Activated naive CD4-positive, alpha-beta T cell treated with anti-CD3 and anti-CD28 coated beads, Interleukin-2, amount 10 ng/mL, durations not matched to agents 7 days and 5 days (primary cell): Measurements from ENCODE around the gene DST.

ENCODE experiments used
- CTCF ChIA-PET: fragments of 350-600 bp; sonication (Branson Sonifier 250); formaldehyde crosslinking; loops from one replicate; lab custom pipeline; 2021; ENCODE audit warnings: antibody characterized with exemption; lab: Charles Lee
- DNase-seq: peaks from one replicate; pipeline ENCODE4 v3.0.0-alpha.2; 2020
- H3K27ac Mint-ChIP-seq: one replicate; pipeline ENCODE4 v1.8.0; 2021; ENCODE audit warnings: mild to moderate bottlenecking, moderate library complexity, mixed read lengths
- H3K27me3 Mint-ChIP-seq: one replicate; pipeline ENCODE4 v1.8.0; 2021; ENCODE audit warnings: mild to moderate bottlenecking, mixed read lengths
- H3K36me3 Mint-ChIP-seq: one replicate; pipeline ENCODE4 v1.8.0; 2021; ENCODE audit warnings: mixed read lengths
- H3K4me1 Mint-ChIP-seq: one replicate; pipeline ENCODE4 v1.8.0; 2021; ENCODE audit warnings: mixed read lengths
- H3K4me3 Mint-ChIP-seq: one replicate; pipeline ENCODE4 v1.8.0; 2021; ENCODE audit warnings: mild to moderate bottlenecking, moderate library complexity, mixed read lengths
- H3K9me3 Mint-ChIP-seq: one replicate; pipeline ENCODE4 v1.8.0; 2021; ENCODE audit warnings: mixed read lengths

Gene DST

DNA sequence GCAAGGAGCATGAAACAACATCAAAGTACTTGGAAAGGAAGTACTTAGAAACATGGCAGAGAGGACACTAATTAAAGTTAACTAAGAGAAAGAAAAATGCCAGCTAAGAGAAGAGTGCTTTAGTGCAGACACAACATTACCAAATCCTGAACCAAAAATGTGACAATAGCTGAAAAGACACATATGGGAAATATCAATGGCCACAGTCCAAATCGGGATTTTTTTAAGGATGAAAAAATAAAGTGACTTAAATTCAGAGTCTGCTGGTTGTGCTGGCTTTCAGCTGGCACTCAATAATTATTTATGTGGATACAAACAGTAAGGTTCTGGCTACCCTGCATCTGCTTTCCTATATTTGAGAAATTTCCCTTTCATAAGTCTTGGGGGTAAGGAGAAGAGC lies 12.6 kb upstream of the DST start:
- Mint-ChIP-seq H3K9me3 (no peaks in the 10 kb centered on the region), H3K27ac (no peak overlapping the region), H3K36me3 (no peaks in the 10 kb centered on the region), H3K27me3 (peaks cover 3% of the 10 kb centered on the region), H3K4me1 (peaks cover 13% of the 10 kb centered on the region), H3K4me3 (no peak overlapping the region)
- CTCF ChIA-PET, result no interaction called here
- no peak for DNase-seq

DNA sequence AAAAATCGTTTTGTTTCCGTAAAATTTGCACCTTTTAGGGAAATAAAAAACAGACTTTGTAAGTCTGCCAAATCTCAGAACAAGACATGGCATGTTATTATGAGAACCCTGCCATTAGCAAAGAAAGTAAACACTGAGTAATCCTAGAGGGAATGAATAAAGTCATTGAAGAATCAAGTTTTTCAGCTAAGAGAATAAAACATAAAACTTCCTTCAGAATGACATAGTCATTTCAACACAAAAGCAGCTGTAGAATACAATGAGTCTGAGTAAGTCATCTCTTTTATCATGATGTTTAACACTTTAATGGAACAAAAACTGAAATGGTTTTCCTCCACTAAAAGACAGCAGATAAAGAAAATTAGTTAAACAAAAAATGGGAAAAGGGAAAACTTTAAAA lies 10.3 kb upstream of the DST start:
- no peaks in the 10 kb centered on the region for H3K4me1 Mint-ChIP-seq
- CTCF ChIA-PET, result interaction anchor here (1.4 kb wide), 1 partner anchor 15 kb away, joined by 4 read pairs; no protein-coding TSS in a partner anchor
- no peak for DNase-seq
- H3K4me3 Mint-ChIP-seq, result no peak overlapping the region
- H3K27me3 Mint-ChIP-seq, result no peaks in the 10 kb centered on the region
- H3K27ac Mint-ChIP-seq, result no peak overlapping the region
- no peaks in the 10 kb centered on the region for H3K36me3 Mint-ChIP-seq
- H3K9me3 Mint-ChIP-seq, result no peaks in the 10 kb centered on the region

DNA sequence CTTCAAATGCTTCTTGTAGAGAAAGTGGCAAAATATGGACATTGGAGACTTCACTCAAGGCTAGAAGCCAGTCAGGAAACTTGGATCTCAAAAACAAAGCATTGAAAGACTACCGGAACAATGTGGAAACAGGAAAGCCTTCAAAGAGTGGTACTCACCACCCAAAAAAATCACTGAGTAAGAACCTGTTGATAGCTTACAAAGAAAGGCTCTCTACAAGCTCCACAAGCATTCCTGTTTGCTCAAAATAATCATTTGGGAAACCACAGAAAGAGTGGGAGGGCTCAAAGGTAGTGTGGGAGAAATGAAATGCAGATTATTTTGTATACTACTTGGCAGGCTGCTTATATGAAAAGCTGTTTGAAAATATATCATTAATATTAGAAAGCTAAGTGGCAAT lies 9.5 kb upstream of the DST start:
- H3K27me3 Mint-ChIP-seq, result no peaks in the 10 kb centered on the region
- no peaks in the 10 kb centered on the region for H3K36me3 Mint-ChIP-seq
- CTCF ChIA-PET, result interaction anchor here (1.4 kb wide), 1 partner anchor 14 kb away, joined by 4 read pairs; no protein-coding TSS in a partner anchor

DNA sequence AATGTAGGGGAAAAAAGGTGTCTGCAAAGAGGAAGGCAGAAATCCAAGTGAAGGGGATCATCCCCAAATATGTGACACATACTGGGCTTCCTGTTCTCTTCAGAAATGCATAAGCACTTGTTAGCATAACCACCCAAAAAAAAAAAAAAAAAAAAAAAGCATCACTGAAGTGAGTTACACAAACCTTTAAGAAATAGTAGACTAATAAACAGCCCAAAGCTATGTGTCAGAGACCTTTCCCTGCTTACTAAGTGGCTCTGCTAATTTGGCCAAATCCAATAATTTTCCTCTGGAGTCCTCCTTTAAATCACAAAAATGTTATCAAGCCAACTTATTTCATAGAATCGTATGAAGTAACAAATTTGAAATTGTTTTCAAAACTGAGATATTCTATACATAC lies 7.5 kb upstream of the DST start:
- Mint-ChIP-seq H3K36me3 (no peaks in the 10 kb centered on the region), H3K9me3 (no peaks in the 10 kb centered on the region), H3K27me3 (no peaks in the 10 kb centered on the region), H3K4me3 (no peak overlapping the region), H3K4me1 (no peaks in the 10 kb centered on the region), H3K27ac (no peak overlapping the region)
- no peak for DNase-seq
- CTCF ChIA-PET, result interaction anchor here (1.2 kb wide), 1 partner anchor 12 kb away, joined by 4 read pairs; no protein-coding TSS in a partner anchor

More for the DNA sequence above, 9.5 kb upstream of the DST start:
- no peaks in the 10 kb centered on the region for H3K4me1 Mint-ChIP-seq
- no peaks in the 10 kb centered on the region for H3K9me3 Mint-ChIP-seq
- no peak overlapping the region for H3K4me3 Mint-ChIP-seq
- no peak for DNase-seq
- no peak overlapping the region for H3K27ac Mint-ChIP-seq

DNA sequence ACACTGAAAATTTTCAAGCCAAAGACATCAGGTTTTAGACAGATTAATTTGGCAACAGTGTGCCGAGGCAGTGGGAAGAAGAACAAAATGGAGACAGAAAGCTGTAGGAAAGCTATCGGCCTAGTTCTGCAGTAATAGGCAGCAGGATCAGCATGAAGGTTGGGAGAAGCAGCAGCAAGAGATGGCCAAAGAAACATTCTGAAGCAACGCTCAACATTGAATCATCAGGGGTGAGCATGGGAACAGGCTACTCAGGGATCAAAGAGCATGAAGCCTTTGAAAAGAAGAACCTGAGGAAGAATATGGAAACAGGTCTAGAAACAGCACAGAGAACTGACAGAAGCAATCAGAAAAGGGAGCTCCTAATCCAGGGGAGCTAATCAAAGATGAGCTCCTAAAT lies 7.1 kb upstream of the DST start:
- CTCF ChIA-PET, result interaction anchor here (1.2 kb wide), 1 partner anchor 12 kb away, joined by 4 read pairs; no protein-coding TSS in a partner anchor
- Mint-ChIP-seq H3K27me3 (no peaks in the 10 kb centered on the region), H3K9me3 (no peaks in the 10 kb centered on the region), H3K36me3 (no peaks in the 10 kb centered on the region), H3K27ac (no peak overlapping the region), H3K4me3 (no peak overlapping the region), H3K4me1 (no peaks in the 10 kb centered on the region)
- DNase-seq, result no peak

DNA sequence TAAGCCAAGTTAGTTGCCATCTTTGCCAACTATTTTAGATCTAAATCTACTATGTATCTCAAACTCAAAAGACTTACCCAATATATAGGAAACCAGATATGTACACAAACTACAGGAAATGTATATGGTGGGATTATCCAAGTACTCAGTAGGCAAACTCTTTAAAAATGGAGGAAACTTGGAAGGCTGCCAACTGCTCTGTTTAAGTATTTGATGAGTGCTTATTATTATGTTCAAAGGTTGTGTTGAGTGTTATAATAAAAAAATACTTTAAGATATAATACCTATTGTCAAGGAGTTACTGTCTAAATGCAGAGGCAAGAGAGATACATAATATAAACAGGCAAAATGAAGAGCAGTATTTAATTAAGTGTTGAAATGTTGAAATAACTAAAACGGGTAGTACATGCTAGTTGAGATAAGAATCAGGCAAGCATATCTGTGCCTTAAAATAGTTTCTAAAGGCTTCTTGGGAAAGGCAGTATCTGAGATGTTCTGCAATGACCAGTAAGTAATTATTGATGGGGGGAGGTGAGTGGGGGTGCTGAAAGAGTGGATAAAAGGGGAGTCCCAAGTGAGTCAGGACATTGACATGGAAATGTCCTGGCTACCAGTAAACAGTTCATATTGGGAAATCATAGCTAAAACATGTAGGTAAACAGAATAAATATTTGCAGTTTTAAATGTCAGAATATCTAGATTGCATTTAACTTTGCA lies 6.5 kb upstream of the DST start:
- Mint-ChIP-seq H3K4me1 (no peaks in the 10 kb centered on the region), H3K27ac (no peak overlapping the region), H3K36me3 (no peaks in the 10 kb centered on the region), H3K9me3 (no peaks in the 10 kb centered on the region), H3K27me3 (no peaks in the 10 kb centered on the region), H3K4me3 (no peak overlapping the region)
- CTCF ChIA-PET, result no interaction called here
- no peak for DNase-seq

DNA sequence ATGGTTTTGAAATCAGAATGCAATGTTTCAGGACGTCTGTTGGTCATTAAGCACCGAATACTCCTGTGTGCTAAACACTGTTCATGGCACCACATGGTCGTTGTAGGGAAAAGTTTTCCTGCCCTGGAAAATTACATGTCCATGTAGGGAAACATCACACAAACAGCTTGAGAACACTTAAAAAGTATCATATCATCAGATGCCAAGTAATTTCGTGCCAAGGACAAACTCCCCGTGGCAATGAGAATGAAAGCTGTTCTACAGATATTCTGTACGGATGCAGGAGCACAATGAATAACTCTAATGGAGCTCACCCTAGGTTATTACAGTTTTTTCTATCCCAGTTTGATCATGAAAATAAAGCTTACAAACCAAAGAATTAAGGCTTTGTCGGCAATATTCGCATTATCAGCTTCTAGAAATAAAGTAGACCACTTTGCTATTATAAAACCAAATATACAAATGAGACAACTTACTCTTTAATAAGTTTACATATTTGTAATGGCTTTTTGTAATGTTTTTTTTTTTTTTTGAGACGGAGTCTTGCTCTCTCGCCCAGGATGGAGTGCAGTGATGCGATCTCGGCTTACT lies 4.6 kb upstream of the DST start:
- no peaks in the 10 kb centered on the region for H3K36me3 Mint-ChIP-seq
- DNase-seq, result no peak
- CTCF ChIA-PET, result no interaction called here
- H3K4me3 Mint-ChIP-seq, result no peak overlapping the region
- no peaks in the 10 kb centered on the region for H3K27me3 Mint-ChIP-seq
- no peaks in the 10 kb centered on the region for H3K9me3 Mint-ChIP-seq
- no peaks in the 10 kb centered on the region for H3K4me1 Mint-ChIP-seq
- no peak overlapping the region for H3K27ac Mint-ChIP-seq

DNA sequence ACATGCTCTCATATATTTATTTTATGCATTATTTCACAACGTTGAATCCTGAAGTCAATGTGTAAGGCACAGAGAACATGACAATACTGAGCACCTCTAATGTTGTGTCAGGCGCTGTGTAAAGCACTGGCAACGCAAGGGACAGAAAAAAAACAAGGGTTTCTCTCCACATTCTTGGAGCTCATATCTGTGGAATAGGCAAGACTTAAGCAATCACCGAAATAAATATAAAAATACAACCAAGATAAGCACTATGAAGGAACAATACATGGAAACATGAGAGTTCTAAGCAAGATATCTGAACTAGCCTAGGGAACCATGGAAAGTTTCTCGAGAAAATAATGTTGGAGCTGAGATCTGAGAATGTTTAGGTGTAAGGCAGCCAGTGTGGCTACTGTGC lies 1.7 kb upstream of the DST start:
- no peaks in the 10 kb centered on the region for H3K9me3 Mint-ChIP-seq
- no peaks in the 10 kb centered on the region for H3K4me1 Mint-ChIP-seq
- DNase-seq, result no peak
- H3K27me3 Mint-ChIP-seq, result no peaks in the 10 kb centered on the region
- H3K27ac Mint-ChIP-seq, result no peak overlapping the region
- no peak overlapping the region for H3K4me3 Mint-ChIP-seq
- CTCF ChIA-PET, result no interaction called here
- H3K36me3 Mint-ChIP-seq, result no peaks in the 10 kb centered on the region

DNA sequence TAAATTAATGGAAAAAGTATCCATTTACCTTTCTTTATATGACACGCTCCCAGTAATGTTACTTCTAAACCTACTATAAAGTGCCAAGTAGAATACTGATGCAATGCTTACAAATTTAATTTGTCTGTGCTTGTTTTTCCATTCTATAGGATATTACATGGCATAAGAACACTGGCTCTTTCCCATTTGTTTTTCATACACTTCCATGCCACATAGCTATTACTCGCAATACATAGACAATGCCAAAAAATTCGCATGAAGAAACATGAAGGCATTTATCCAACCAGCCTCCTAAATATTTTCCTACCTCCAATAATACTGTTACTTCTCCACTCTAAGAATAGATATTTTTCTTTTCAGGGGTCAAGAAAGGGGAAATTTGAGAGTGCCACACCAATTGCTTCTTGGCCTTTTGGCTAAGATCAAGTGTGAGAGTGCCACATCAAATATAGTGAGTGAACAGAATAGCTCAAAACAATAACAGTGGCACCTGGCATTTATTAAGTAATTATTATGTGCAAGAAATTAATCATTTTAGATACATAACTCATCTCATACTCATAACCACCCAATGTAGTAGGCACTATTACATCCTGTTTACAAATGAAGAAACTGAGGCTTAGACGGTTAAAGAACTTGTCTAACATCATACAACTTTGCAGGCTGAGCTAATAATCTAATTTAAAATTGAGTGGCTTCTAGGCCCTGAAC lies 845 bp upstream of the DST start:
- Mint-ChIP-seq H3K27ac (no peak overlapping the region), H3K36me3 (no peaks in the 10 kb centered on the region), H3K4me1 (no peaks in the 10 kb centered on the region), H3K9me3 (no peaks in the 10 kb centered on the region), H3K27me3 (no peaks in the 10 kb centered on the region), H3K4me3 (no peak overlapping the region)
- CTCF ChIA-PET, result interaction anchor here (0.7 kb wide), 1 partner anchor 13 kb away, joined by 3 read pairs; no protein-coding TSS in a partner anchor
- no peak for DNase-seq

DNA sequence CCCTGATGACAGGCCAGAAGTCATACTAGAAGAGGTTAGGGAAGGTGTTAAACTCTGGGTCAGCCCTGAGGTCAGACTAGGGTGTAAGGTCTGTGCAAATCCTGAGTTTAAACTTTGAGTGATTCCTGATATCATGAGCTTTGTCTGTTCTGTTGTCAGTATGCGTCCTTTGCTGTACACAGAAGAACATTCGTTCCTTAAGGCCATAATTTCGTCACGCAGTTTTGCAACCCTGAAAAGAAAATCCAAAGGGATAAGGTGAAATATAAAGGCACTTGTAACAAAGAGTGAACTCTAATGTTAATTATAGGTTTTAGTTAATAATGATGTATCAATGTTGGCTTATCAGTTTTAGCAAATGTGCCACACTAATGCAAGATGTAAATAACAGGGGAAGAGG lies 2.3 kb downstream of the DST start:
- Mint-ChIP-seq H3K36me3 (no peaks in the 10 kb centered on the region), H3K27me3 (no peaks in the 10 kb centered on the region), H3K9me3 (no peaks in the 10 kb centered on the region), H3K4me3 (no peak overlapping the region), H3K4me1 (no peaks in the 10 kb centered on the region), H3K27ac (no peak overlapping the region)
- DNase-seq, result no peak
- CTCF ChIA-PET, result interaction anchor here (1.7 to 5.3 kb wide), 2 partner anchors 59 to 211 kb away, joined by 6 to 21 read pairs; no protein-coding TSS in a partner anchor

DNA sequence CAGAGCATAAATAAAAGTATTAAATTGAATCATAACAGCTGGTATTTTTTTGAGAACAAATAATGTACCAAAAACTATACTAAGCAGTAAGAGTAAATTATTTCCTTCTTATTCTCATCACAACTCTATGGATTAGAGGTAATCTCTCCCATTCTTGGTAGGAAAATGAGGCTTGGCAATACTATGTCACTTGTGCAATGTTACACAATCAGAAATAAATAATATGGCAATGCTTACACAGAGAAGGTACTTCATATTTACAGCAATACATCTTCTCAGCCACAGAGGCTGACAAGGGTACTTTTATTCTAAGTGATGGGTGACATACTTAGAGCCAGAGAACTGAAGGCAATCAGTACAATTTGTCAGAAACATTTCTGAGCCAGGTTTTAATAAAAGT lies 3.9 kb downstream of the DST start:
- CTCF ChIA-PET, result interaction anchor here (1.3 to 5.3 kb wide), 4 partner anchors 12 to 213 kb away, joined by 4 to 21 read pairs (median 5); no protein-coding TSS in a partner anchor
- no peaks in the 10 kb centered on the region for H3K4me1 Mint-ChIP-seq
- H3K9me3 Mint-ChIP-seq, result no peaks in the 10 kb centered on the region

DNA sequence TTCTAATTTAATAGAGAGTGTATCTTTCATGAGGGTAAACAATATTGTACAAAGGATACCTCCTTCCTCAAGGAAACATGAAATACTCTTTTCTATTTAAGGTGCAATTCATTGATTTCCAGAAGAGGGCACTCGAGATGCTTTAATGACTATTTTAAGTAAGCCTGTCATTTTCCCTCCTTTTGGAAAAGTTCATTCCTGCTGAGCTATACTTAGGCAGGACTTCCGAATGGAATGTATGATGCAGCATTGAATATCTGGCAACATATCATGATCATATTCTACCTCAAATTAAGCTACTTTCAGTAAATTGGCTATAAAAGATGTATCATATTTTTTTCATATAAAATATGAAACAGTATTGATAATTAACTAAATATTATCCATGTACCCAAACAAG lies 5.0 kb downstream of the DST start:
- Mint-ChIP-seq H3K27me3 (no peaks in the 10 kb centered on the region), H3K4me1 (no peaks in the 10 kb centered on the region), H3K27ac (no peak overlapping the region), H3K36me3 (no peaks in the 10 kb centered on the region), H3K9me3 (no peaks in the 10 kb centered on the region), H3K4me3 (no peak overlapping the region)
- CTCF ChIA-PET, result interaction anchor here (0.8 to 5.3 kb wide), 7 partner anchors 11 to 214 kb away, joined by 3 to 21 read pairs (median 4); no protein-coding TSS in a partner anchor
- DNase-seq, result no peak

More for the DNA sequence above, 3.9 kb downstream of the DST start:
- Mint-ChIP-seq H3K27ac (no peak overlapping the region), H3K4me3 (no peak overlapping the region), H3K27me3 (no peaks in the 10 kb centered on the region), H3K36me3 (no peaks in the 10 kb centered on the region)
- no peak for DNase-seq

DNA sequence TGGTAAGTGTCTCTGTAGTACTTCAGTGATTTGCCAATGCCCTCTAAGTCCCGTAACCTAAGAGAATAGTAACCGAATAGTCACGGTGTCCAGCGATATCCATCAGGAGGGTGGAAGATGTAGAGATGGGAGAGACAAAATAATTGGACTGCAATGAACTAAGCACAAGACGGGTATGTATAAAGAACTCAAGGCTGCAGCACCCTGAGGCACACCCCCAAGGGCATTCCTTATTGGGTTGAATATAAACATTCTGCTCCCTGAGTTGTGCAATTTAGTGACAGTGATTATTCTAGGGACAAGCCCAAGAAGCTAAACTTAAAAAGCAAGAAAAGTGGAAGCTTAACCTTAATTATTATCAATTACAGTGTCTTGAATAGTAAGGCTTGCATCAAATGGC lies 14.6 kb downstream of the DST start:
- Mint-ChIP-seq H3K36me3 (no peaks in the 10 kb centered on the region), H3K27ac (no peak overlapping the region), H3K9me3 (no peaks in the 10 kb centered on the region), H3K4me1 (no peaks in the 10 kb centered on the region), H3K27me3 (no peaks in the 10 kb centered on the region), H3K4me3 (no peak overlapping the region)
- CTCF ChIA-PET, result no interaction called here
- DNase-seq, result no peak

DNA sequence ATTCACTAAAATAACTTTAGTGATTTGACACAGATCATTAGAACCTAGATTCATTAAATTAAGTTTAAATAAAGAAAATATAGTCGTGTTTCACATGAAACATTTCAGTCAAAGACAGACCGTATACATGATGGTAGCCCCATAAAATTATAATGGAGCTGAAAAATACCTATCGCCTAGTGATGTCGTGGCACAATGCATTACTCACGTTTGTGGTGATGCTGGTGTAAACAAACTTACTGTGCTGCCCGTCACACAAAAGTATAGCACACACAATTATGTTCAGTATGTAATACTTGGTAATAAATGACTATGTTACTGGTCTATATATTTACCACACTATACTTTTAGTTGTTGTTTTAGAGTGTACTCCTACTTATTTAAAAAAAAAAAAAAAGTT lies 17.3 kb downstream of the DST start:
- no peak for DNase-seq
- Mint-ChIP-seq H3K27ac (no peak overlapping the region), H3K4me3 (no peak overlapping the region), H3K27me3 (no peaks in the 10 kb centered on the region), H3K36me3 (no peaks in the 10 kb centered on the region), H3K4me1 (no peaks in the 10 kb centered on the region), H3K9me3 (no peaks in the 10 kb centered on the region)
- CTCF ChIA-PET, result interaction anchor here (0.7 kb wide), 1 partner anchor 10 kb away, joined by 3 read pairs; no protein-coding TSS in a partner anchor
